Trophoblast cell (in vitro differentiated cells and primary cell): ENCODE measurements around the gene RTN4R.
A peak's percentile ranks its signal among the peaks of the same experiment; 100 is the strongest.
"Not testable (repeated sequence)": the region's sequence is repeated elsewhere in the genome, so short reads cannot be mapped to it uniquely, and the experiment has no call there.

ENCODE experiments used
- DNase-seq, 2 donors: peaks; one replicate each; pipeline ENCODE4 v3.0.0-alpha.2; 2016
- H2AFZ ChIP-seq: 2 replicates; pipeline ENCODE4 v1.6.1; 2013; ENCODE audit warnings: low read length, moderate library complexity, mild to moderate bottlenecking; ENCODE audit not compliant: insufficient read depth, poor library complexity
- H2AK5ac ChIP-seq: 2 replicates; pipeline ENCODE4 v1.6.1; 2013; ENCODE audit warnings: mild to moderate bottlenecking, low read length
- H2BK120ac ChIP-seq: 2 replicates; pipeline ENCODE4 v1.6.1; 2013; ENCODE audit warnings: low read length, mild to moderate bottlenecking, moderate library complexity; ENCODE audit not compliant: insufficient read depth, poor library complexity
- H2BK12ac ChIP-seq: 2 replicates; pipeline ENCODE4 v1.6.1; 2013; ENCODE audit warnings: mild to moderate bottlenecking, low read length, moderate library complexity
- H2BK5ac ChIP-seq: 2 replicates; pipeline ENCODE4 v1.6.1; 2013; ENCODE audit warnings: low read length, low read depth, moderate library complexity, mild to moderate bottlenecking; ENCODE audit not compliant: poor library complexity
- H3K14ac ChIP-seq: 2 replicates; pipeline ENCODE4 v1.6.1; 2013; ENCODE audit warnings: mild to moderate bottlenecking, low read length
- H3K18ac ChIP-seq: 2 replicates; pipeline ENCODE4 v1.6.1; 2013; ENCODE audit warnings: mild to moderate bottlenecking, low read length
- H3K23ac ChIP-seq: 2 replicates; pipeline ENCODE4 v1.6.1; 2013; ENCODE audit warnings: low read length
- H3K27ac ChIP-seq: 2 replicates; pipeline ENCODE4 v1.5.1; 2013; ENCODE audit warnings: low read depth, mild to moderate bottlenecking, inconsistent platforms, low read length, moderate library complexity
- H3K27me3 ChIP-seq: 2 replicates; pipeline ENCODE4 v1.6.1; 2013; ENCODE audit warnings: inconsistent platforms, mild to moderate bottlenecking, low read length, moderate library complexity; ENCODE audit not compliant: insufficient read depth
- H3K36me3 ChIP-seq, 2 experiments: 1 replicate in 1 of 2; 2 replicates in 1 of 2; pipeline ENCODE4 v1.6.1; 2013; ENCODE audit warnings: low read length in 2 of 2, mild to moderate bottlenecking in 2 of 2, moderate library complexity in 1 of 2; ENCODE audit not compliant: insufficient read depth in 2 of 2, control insufficient read depth in 1 of 2
- H3K4ac ChIP-seq: 2 replicates; pipeline ENCODE4 v1.6.1; 2013; ENCODE audit warnings: low read depth, mild to moderate bottlenecking, low read length, moderate library complexity
- H3K4me1 ChIP-seq, 2 experiments: 1 replicate in 1 of 2; 2 replicates in 1 of 2; pipeline ENCODE4 v1.6.1; 2013; ENCODE audit warnings: low read length in 2 of 2, mild to moderate bottlenecking in 2 of 2, moderate library complexity in 1 of 2; ENCODE audit not compliant: insufficient read depth in 2 of 2, control insufficient read depth in 1 of 2
- H3K4me2 ChIP-seq: 2 replicates; pipeline ENCODE4 v1.6.1; 2013; ENCODE audit warnings: inconsistent platforms, mild to moderate bottlenecking, low read length, moderate library complexity
- H3K4me3 ChIP-seq: 2 replicates; pipeline ENCODE4 v1.5.1; 2013; ENCODE audit warnings: mild to moderate bottlenecking, low read depth, low read length, inconsistent platforms
- H3K79me1 ChIP-seq: one replicate; pipeline ENCODE4 v1.6.1; 2013; ENCODE audit warnings: low read length
- H3K79me2 ChIP-seq: 2 replicates; pipeline ENCODE4 v1.6.1; 2013; ENCODE audit warnings: low read length, mild to moderate bottlenecking; ENCODE audit not compliant: control insufficient read depth, insufficient read depth, poor library complexity
- H3K9ac ChIP-seq: 2 replicates; pipeline ENCODE4 v1.6.1; 2013; ENCODE audit warnings: mild to moderate bottlenecking, low read length
- H3K9me3 ChIP-seq: 2 replicates; pipeline ENCODE4 v1.6.1; 2013; ENCODE audit warnings: low read depth, mild to moderate bottlenecking, control low read depth, inconsistent platforms, low read length; ENCODE audit not compliant: insufficient read depth
- H4K12ac ChIP-seq: 2 replicates; pipeline ENCODE4 v1.6.1; 2013; ENCODE audit warnings: low read depth, mild to moderate bottlenecking, low read length, moderate library complexity
- H4K8ac ChIP-seq: 2 replicates; pipeline ENCODE4 v1.6.1; 2013; ENCODE audit warnings: low read depth, mild to moderate bottlenecking, low read length, moderate library complexity
- H4K91ac ChIP-seq: one replicate; pipeline ENCODE4 v1.6.1; 2013; ENCODE audit warnings: low read depth, mild to moderate bottlenecking, low read length, moderate library complexity
- WGBS: extraction: QIAGEN DNeasy Blood & Tissue Kit; methylation state at CpG from one replicate; pipeline ENCODE4 v1.1.7; 2013; ENCODE audit warnings: missing lambda C conversion rate; ENCODE audit not compliant: insufficient read length, insufficient coverage; ENCODE audit errors: extremely low coverage; 5-methylcytosine and 5-hydroxymethylcytosine counted together

RTN4R gene

GRCh38 chr22:20290045-20290392, 21.9 kb upstream of the RTN4R start:
- WGBS = no CpG with 5 or more reads among the region's 10 CpGs
- no peak overlapping the region for H3K4ac ChIP-seq
- H4K8ac ChIP-seq = no peak overlapping the region
- no peak overlapping the region for H2BK12ac ChIP-seq
- no peak overlapping the region for H4K91ac ChIP-seq
- H2AFZ ChIP-seq = no peak overlapping the region
- no peak overlapping the region for H3K4me3 ChIP-seq
- no peaks in the 10 kb centered on the region for H3K9me3 ChIP-seq
- DNase-seq = no peak
- H3K18ac ChIP-seq = no peak overlapping the region
- no peak overlapping the region for H4K12ac ChIP-seq
- no peaks in the 10 kb centered on the region for H3K79me2 ChIP-seq
- no peak overlapping the region for H3K14ac ChIP-seq
- no peak overlapping the region for H2BK120ac ChIP-seq
- H3K79me1 ChIP-seq = no peaks in the 10 kb centered on the region
- H3K4me2 ChIP-seq = no peak overlapping the region
- no peak overlapping the region for H2AK5ac ChIP-seq
- no peaks in the 10 kb centered on the region for H3K4me1 ChIP-seq
- H3K27ac ChIP-seq = no peak overlapping the region
- no peak overlapping the region for H3K23ac ChIP-seq
- no peak overlapping the region for H2BK5ac ChIP-seq
- no peak overlapping the region for H3K9ac ChIP-seq
- H3K27me3 ChIP-seq = no peaks in the 10 kb centered on the region
- no peaks in the 10 kb centered on the region for H3K36me3 ChIP-seq

- H3K27me3 ChIP-seq, H3K23ac ChIP-seq, H3K14ac ChIP-seq, H3K4me3 ChIP-seq, H3K79me1 ChIP-seq, H3K4me1 ChIP-seq, H3K27ac ChIP-seq, H2AK5ac ChIP-seq, H2BK120ac ChIP-seq, H3K9me3 ChIP-seq, H3K4ac ChIP-seq, H3K9ac ChIP-seq, H3K18ac ChIP-seq, H3K79me2 ChIP-seq, H4K12ac ChIP-seq, H2AFZ ChIP-seq, H4K91ac ChIP-seq, DNase-seq, H4K8ac ChIP-seq, H3K4me2 ChIP-seq, H3K36me3 ChIP-seq, H2BK12ac ChIP-seq, H2BK5ac ChIP-seq: not testable (repeated sequence)
- WGBS = no CpG with 5 or more reads among the region's 23 CpGs
Observed at GRCh38 chr22:20289182-20290044, 21.3 kb upstream of the RTN4R start.

GRCh38 chr22:20286784-20287423, 18.8 kb upstream of the RTN4R start:
- not testable (repeated sequence) for H3K18ac ChIP-seq, H3K4ac ChIP-seq, H3K4me1 ChIP-seq, H2BK120ac ChIP-seq, H3K79me1 ChIP-seq, H3K27ac ChIP-seq, H2AFZ ChIP-seq, H4K91ac ChIP-seq, H4K12ac ChIP-seq, H3K79me2 ChIP-seq, H3K9ac ChIP-seq, H2BK12ac ChIP-seq, H4K8ac ChIP-seq, H3K4me2 ChIP-seq, H3K9me3 ChIP-seq, H2AK5ac ChIP-seq, H3K23ac ChIP-seq, H3K27me3 ChIP-seq, H3K36me3 ChIP-seq, H2BK5ac ChIP-seq, H3K4me3 ChIP-seq, H3K14ac ChIP-seq
- no CpG with 5 or more reads among the region's 20 CpGs for WGBS
- peak in 1 of 2 donors; percentile 31 for DNase-seq

DNA sequence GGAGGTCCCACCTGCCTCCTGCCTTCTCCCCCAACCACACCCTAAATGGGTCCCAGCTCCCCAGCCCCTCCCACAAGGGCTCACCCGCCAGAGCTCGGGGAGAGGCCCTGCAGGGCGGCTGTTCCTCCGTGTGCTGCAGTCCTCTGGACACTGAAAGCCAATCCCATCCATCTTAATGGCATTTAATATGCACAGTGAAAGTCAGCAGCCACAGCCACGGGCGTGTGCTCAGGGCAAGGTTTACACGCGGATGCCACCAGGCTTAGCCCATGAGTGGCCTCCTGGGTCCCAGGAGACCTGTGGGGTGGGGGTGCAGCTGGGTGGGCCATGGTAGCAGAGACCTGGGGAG, 18.2 kb upstream of the RTN4R start:
- H3K9ac ChIP-seq, H3K23ac ChIP-seq, H3K36me3 ChIP-seq, H2BK120ac ChIP-seq, H3K27ac ChIP-seq, H4K8ac ChIP-seq, H4K91ac ChIP-seq, H3K14ac ChIP-seq, H3K4me1 ChIP-seq, H2BK5ac ChIP-seq, H2AFZ ChIP-seq, H3K27me3 ChIP-seq, H3K9me3 ChIP-seq, H3K4me2 ChIP-seq, H4K12ac ChIP-seq, H3K4ac ChIP-seq, H3K4me3 ChIP-seq, H3K18ac ChIP-seq, H2BK12ac ChIP-seq, H3K79me2 ChIP-seq, H2AK5ac ChIP-seq, DNase-seq, H3K79me1 ChIP-seq: not testable (repeated sequence)
- WGBS = no CpG with 5 or more reads among the region's 8 CpGs
